Urinary bladder (tissue), 4 donors: ENCODE results near the gene ATM. TPM values are rescaled to one million over a fixed set of nuclear protein-coding genes. Genes with fewer than 3 reads are reported as not detected.
"Not testable (repeated sequence)": the region's sequence is repeated elsewhere in the genome, so short reads cannot be mapped to it uniquely, and the experiment has no call there.

Source experiments
- DNase-seq: peaks from one replicate; pipeline ENCODE4 v3.0.0-alpha.2; 2015; ENCODE audit errors: extremely low spot score
- H3K27ac ChIP-seq: one replicate; pipeline ENCODE4 v1.5.1; 2013; ENCODE audit warnings: low read depth, mild to moderate bottlenecking, moderate library complexity
- H3K36me3 ChIP-seq: one replicate; pipeline ENCODE4 v1.6.1; 2013; ENCODE audit warnings: mild to moderate bottlenecking, moderate library complexity; ENCODE audit not compliant: insufficient read depth
- H3K4me1 ChIP-seq: one replicate; pipeline ENCODE4 v1.6.1; 2013; ENCODE audit warnings: mild to moderate bottlenecking, moderate library complexity; ENCODE audit not compliant: insufficient read depth
- H3K4me3 ChIP-seq: one replicate; pipeline ENCODE4 v1.5.1; 2013; ENCODE audit warnings: low read depth, low read length
- WGBS: extraction: QIAGEN DNeasy Blood & Tissue Kit; methylation state at CpG from one replicate; pipeline ENCODE4 v1.1.7; 2013; 5-methylcytosine and 5-hydroxymethylcytosine counted together
- polyA plus RNA-seq: library from polyadenylated mRNA; stranded (reverse); fragments of 200-250 nt; gene quantifications from one replicate; pipeline ENCODE4 v1.2.3, GENCODE V29; 2013
- total RNA-seq: library from RNA; depleted of rRNA; stranded (reverse); fragments of >200 nt; gene quantifications from one replicate; pipeline ENCODE4 v1.2.3, GENCODE V29; 2014
- donor health status: healthy with polysubstance abuse.
- donor health status: healthy.

Gene ATM
- total and polyA plus RNA-seq, 2 donors: 23.7 to 267 TPM

DNA sequence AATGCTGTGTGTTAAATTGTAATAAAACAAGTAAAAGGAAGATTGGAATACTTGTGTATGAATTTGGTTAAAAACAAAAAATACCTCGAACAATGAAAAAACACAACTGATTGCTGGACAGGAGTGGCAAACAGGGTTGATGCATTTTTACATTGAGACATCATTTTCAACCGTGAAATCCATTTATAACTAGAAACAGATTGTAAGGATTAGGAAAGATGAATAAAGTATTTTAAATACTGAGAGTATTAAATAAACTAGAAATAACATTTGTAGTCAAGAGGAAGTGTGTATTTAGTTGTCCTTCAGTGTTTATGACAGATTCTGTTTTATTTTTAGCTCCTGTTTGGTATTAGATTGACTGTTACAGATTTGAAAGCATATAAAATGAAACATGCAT is 5.4 kb downstream of the ATM start:
- H3K4me3 ChIP-seq: no peak overlapping the region
- no peak overlapping the region for H3K27ac ChIP-seq
- WGBS: 80% methylated on average over 2 of the region's 2 CpGs
- DNase-seq: no peak
- H3K4me1 ChIP-seq: peaks cover 2% of the 10 kb centered on the region
- peaks cover 2% of the 10 kb centered on the region for H3K36me3 ChIP-seq

DNA sequence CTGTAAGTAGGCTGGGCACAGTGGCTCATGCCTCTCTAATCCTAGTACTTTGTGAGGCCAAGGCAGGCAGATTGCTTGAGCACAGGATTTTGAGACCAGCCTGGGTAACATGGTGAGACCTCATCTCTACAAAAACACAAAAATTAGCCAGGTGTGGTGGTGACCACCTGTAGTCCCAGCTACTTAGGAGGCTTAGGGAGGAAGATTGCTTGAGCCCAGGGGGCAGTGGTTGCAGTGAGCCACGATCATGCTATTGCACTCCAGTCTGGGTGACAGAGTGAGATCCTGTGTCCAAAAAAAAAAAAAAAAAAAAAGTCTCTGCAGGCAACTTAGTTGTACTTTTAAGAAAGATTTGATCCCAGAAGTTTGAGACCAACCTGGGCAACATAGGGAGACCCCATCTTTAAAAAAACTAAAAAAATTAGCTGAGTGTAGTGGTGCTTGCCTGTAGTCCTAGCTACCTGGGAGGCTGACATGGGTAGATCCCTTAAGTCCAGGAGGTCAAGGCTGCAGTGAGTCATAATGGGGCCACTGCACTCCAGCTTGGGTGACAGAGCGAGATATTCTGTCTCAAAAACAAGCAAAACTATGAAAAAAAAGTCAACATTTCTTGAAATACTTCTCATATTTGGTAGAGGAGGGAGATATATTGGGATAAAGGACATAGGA is 10.5 kb downstream of the ATM start:
- Histone ChIP-seq H3K4me1 (no peaks in the 10 kb centered on the region), H3K36me3 (peaks cover 2% of the 10 kb centered on the region), H3K4me3 (no peak overlapping the region), H3K27ac (no peak overlapping the region)
- WGBS: 96% methylated on average over 2 of the region's 2 CpGs
- DNase-seq: no peak

DNA sequence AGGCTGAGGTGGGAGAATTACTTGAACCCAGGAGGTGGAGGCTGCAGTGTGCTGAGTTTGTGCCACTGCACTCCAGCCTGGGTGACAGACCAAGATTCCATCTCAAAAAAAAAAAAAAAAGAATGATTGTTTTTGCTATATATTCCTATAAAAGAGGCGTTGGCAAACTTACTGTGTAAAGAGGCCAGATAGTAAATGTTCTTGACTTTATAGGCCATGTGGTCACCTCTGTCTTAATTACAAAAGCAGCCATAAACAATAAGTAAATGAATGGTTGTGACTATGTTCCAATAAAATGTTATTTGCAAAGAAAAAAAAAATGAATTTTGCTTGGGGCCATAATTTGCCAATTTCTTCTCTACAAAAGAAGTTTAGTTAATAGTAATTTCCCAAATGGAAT is 12.3 kb downstream of the ATM start:
- DNase-seq: no peak
- no peak overlapping the region for H3K4me3 ChIP-seq
- no peaks in the 10 kb centered on the region for H3K4me1 ChIP-seq
- no peak overlapping the region for H3K27ac ChIP-seq
- WGBS: 84% methylated on average over 1 of the region's 1 CpG
- peaks cover 2% of the 10 kb centered on the region for H3K36me3 ChIP-seq

DNA sequence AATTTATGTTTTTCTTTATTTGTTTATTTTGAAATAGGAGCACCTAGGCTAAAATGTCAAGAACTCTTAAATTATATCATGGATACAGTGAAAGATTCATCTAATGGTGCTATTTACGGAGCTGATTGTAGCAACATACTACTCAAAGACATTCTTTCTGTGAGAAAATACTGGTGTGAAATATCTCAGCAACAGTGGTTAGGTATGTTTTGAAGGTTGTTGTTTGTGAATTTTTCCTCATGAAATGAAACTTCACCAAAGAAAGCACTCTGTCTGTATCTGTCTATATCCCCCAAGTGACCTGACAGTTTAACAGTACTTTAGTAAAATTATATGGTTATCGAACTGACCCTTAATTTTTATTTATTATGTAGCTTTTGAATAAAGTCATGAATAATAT is 12.8 kb downstream of the ATM start:
- Histone ChIP-seq H3K4me1 (no peaks in the 10 kb centered on the region), H3K36me3 (no peaks in the 10 kb centered on the region), H3K27ac (no peak overlapping the region), H3K4me3 (no peak overlapping the region)
- no peak for DNase-seq
- WGBS: 97% methylated on average over 2 of the region's 2 CpGs

DNA sequence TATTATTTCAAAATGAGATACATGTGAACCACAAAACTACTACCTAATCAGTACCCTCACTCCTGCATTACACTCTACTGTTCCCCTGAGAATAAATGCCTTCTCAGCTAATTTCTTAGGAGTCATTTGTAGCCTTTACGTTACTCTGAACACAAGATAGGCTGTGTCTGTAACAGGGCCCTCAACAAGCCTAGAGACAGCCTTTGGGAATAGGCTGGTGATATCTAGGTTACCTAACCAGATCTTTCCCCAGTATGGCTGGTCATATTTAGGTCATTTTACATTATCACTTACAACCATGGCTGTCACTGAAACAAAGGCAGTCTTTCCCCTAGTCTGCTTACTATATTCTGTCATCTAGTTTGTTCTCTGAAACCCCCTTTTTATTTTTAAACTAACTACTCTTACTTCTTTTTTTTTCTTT is 14.2 kb downstream of the ATM start:
- no peak for DNase-seq
- WGBS: 87% methylated on average over 1 of the region's 1 CpG
- Histone ChIP-seq H3K4me1 (no peaks in the 10 kb centered on the region), H3K36me3 (no peaks in the 10 kb centered on the region), H3K4me3 (no peak overlapping the region), H3K27ac (no peak overlapping the region)

DNA sequence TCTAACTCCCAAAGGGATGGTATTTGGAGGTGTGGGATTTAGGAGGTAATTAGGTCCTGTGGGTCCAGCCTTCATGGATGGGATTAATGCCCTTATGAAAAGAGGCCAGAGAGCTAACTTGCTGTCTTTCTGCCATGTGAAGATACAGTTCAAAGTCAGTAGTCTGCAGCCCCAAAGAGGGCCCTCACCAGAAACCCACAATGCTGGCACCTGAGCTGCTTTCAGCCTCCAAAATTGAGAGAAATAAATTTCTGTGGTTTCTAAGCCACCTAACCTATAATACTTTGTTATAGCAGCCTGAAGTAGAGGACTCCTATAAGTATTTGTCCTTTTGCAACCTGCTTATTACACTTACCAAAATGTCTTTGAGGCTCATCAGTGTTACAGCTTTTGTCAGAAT is 16.2 kb downstream of the ATM start:
- DNase-seq: no peak
- Histone ChIP-seq H3K4me3 (no peak overlapping the region), H3K4me1 (no peaks in the 10 kb centered on the region), H3K36me3 (peaks cover 2% of the 10 kb centered on the region), H3K27ac (no peak overlapping the region)

DNA sequence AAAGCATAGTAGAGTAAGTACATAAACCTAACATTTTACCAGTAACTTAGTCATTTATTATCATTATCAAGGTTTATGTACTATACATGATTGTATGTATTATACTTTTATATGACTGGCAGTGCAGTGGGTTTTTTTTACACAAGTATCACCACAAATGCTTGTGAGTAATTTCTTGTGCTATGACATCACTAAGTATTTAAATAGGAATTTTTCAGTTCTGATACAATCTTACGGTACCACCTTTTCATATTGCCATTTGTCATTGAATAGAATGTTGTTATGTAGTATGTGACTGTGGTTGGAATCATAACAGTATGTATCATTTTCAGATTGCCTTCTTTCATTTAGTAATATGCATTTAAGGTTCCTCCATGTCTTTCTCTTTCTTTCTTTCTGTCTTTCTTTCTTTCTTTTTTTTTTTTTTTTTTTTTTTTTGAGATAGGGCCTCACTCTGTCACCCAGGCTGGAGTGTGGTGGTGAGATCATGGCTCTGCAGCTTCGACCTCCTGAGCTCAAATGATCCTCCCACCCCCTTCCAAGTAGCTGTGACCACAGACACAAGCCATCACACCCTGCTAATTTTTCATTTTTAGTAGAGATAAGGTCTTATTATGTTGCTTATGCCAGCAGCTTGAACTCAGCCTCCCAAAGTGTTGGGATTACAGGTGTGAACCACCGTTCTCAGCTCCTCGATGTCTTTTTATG is 18.6 kb downstream of the ATM start:
- peaks cover 2% of the 10 kb centered on the region for H3K36me3 ChIP-seq
- WGBS: 92% methylated on average over 4 of the region's 4 CpGs

DNA sequence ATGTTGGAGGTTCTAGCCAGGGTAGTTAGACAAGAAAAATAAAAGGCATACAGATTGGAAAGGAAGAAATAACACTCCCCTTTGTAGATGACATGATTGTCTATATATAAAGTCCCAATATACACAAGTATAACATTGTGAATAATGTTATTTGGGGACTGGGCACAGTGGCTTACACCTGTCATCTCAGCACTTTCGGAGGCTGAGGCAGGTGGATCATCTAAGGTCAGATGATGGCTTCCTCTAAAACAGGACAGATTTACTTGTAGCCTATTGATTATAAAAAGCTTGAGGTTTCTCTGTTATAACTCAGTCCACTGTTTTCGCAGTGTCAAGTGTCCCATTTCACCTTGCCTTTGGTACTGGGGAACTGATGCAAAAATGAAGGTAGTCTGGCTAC is 19.6 kb downstream of the ATM start:
- Histone ChIP-seq H3K4me1 (no peaks in the 10 kb centered on the region), H3K27ac (no peak overlapping the region), H3K36me3 (peaks cover 2% of the 10 kb centered on the region), H3K4me3 (no peak overlapping the region)
- WGBS: 97% methylated on average over 2 of the region's 2 CpGs
- no peak for DNase-seq

More for the DNA sequence above, 18.6 kb downstream of the ATM start:
- Histone ChIP-seq H3K4me1 (no peaks in the 10 kb centered on the region), H3K27ac (no peak overlapping the region), H3K4me3 (no peak overlapping the region)
- DNase-seq: no peak

DNA sequence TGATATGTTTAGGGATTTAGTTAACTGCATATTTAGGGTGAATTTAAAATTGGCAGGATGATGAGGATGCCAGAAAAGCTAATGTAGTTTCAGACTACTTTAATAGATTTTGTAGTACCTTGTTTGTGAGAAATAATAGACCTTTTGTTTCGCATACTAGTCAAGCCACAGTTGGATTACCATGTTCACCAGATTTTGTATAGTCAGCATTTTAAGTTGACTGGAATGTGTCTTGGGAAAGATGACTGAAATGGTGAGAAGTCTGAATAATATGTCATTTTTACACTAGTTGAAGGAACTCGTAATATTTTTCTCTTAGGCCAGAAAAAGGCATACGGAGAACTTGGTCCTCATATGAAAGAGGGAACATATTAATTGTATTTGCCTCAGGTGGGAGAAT is 23.4 kb downstream of the ATM start:
- 97% methylated on average over 3 of the region's 3 CpGs for WGBS
- Histone ChIP-seq H3K4me1 (no peaks in the 10 kb centered on the region), H3K4me3 (no peak overlapping the region), H3K36me3 (peaks cover 5% of the 10 kb centered on the region), H3K27ac (no peak overlapping the region)
- no peak for DNase-seq

DNA sequence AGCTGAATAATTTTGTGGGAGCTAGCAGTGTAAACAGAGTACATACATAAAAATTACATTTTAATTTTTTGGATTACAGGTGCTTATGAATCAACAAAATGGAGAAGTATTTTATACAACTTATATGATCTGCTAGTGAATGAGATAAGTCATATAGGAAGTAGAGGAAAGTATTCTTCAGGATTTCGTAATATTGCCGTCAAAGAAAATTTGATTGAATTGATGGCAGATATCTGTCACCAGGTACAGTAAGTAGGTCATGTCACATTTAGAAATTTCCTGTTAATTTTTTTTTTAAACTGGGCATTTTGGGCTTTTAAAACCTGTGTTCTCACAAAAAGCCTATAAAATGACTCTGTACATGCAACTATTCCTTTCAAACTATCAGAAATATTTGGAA is 24.0 kb downstream of the ATM start:
- H3K4me3 ChIP-seq: no peak overlapping the region
- WGBS: 85% methylated on average over 2 of the region's 2 CpGs

DNA sequence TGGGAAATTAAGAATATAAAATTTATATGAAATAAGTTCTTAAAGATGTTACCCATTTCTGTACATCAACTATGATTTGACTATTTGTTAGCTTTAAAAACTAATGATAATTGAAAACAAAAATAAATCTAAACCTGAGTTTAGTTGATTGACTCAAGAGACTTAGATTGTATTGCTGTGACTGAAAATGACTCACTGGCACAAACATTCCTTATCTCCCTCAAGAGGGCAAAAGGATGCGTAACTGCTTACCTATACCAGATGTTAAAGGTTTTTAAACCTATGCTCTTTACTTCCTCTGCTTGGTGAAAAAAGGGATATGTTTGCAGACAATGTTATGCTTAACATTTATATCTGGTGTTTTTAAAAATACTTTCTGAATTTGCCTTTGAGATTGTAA is 30.3 kb downstream of the ATM start:
- no peak overlapping the region for H3K27ac ChIP-seq

More for the DNA sequence above, 24.0 kb downstream of the ATM start:
- no peak overlapping the region for H3K27ac ChIP-seq
- H3K4me1 ChIP-seq: no peaks in the 10 kb centered on the region
- peaks cover 5% of the 10 kb centered on the region for H3K36me3 ChIP-seq
- no peak for DNase-seq

DNA sequence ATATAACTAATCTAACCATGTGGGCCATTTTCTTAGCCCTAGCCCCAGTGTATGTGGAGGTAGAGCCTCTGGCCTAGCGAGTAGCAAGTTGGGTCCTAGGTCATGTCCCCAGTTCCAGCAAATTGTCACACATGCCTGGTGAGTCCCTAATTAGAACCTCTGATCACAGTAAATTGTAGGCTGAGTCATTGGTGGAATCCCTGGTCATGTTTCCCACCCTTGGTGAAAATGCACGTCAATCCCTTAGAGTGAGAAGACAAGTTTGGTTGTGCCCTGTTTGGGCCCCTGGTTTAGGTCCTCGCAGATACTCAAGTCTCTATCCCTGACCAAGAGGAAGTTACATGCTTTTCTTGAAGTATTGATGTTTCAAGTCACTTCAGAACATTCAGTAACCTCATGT is 46.7 kb downstream of the ATM start:
- Histone ChIP-seq H3K36me3 (no peaks in the 10 kb centered on the region), H3K4me3 (no peak overlapping the region), H3K27ac (no peak overlapping the region), H3K4me1 (no peaks in the 10 kb centered on the region)
- DNase-seq: no peak
- WGBS: 94% methylated on average over 3 of the region's 3 CpGs

More for the DNA sequence above, 30.3 kb downstream of the ATM start:
- H3K4me3 ChIP-seq: no peak overlapping the region
- 96% methylated on average over 1 of the region's 1 CpG for WGBS
- H3K36me3 ChIP-seq: peaks cover 3% of the 10 kb centered on the region
- no peak for DNase-seq
- H3K4me1 ChIP-seq: no peaks in the 10 kb centered on the region

DNA sequence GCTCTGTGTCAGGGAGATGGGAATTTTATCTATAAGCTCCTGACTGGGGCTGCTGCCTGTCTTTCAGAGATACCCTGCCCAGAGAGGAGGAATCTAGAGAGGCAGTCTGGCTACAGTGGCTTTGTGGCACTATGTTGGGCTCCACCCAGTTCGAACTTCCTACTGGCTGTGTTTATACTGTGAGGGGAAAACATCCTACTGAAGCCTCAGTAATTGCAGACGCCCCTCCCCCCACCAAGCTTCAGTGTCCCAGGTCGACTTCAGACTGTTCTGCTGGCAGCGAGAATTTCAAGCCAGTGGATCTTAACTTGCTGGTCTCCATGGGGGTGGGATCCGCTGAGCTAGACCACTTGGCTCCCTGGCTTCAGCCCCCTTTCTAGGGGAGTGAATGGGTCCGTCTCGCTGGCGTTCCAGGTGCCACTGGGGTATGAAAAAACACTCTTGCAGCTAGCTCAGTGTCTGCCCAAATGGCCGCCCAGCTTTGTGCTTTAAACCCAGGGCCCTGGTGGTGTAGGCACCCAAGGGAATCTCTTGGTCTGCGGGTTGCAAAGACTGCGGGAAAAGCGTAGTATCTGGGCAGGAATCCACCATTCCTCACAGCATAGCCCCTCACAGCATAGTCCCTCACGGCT is 54.2 kb downstream of the ATM start:
- WGBS: 86% methylated on average over 13 of the region's 13 CpGs
- H3K4me1 ChIP-seq, H3K36me3 ChIP-seq, H3K27ac ChIP-seq, DNase-seq, H3K4me3 ChIP-seq: not testable (repeated sequence)

DNA sequence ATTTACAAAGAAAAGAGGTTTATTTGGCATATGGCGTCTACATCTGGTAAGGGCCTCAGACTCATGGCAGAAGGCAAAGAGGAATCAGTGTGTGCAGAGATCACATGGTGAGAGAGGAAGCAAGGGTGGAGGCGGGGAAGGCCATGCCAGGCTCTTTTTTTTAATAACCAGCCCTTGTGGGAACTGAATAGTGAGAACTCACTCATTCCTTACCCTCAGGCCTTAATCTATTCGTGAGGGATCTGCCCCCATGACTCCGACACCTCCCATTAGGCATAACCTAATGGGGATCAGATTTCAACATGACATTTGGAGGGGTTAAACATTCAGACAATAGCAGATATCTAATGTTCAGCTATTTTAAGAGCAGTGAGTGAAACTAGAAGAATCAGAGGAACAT is 55.7 kb downstream of the ATM start:
- H3K4me3 ChIP-seq: no peak overlapping the region
- H3K27ac ChIP-seq: no peak overlapping the region
- 44% methylated on average over 4 of the region's 4 CpGs for WGBS
- peaks cover 1% of the 10 kb centered on the region for H3K36me3 ChIP-seq
- H3K4me1 ChIP-seq: no peaks in the 10 kb centered on the region
- DNase-seq: no peak
